ENCODE results near the gene PPP2R1A.

DNA sequence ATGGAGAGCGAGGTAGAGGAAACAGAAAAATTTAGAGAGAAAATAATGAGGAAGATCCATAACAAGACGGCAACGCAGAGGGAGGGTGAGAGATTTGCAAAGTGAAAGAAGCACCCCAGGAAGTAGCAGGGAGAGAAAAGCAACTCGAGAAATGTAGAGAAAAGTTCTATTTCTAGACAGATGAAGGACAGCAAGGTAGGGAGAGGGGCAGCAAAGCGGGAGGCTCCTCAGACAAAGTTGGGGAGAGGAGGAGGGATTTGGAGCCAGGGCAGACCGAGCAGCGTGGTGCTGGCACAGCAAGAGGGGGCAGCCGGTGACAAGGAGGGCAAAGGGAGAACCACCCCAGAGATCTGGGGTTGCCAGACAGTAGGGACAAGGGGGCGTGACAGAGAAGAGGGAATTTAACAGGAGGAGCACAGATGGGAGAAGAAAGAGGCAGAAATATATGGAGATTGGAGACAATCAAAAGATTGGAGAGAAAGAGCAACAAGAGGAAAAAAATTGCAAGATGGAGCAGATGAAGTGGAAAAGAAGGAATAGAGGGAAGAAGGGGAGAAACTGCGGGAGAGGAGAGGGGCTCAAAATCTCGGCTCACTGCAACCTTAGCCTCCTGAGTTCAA is 80.5 kb downstream of the PPP2R1A start:
- TF ChIP-seq, protein P1, sequence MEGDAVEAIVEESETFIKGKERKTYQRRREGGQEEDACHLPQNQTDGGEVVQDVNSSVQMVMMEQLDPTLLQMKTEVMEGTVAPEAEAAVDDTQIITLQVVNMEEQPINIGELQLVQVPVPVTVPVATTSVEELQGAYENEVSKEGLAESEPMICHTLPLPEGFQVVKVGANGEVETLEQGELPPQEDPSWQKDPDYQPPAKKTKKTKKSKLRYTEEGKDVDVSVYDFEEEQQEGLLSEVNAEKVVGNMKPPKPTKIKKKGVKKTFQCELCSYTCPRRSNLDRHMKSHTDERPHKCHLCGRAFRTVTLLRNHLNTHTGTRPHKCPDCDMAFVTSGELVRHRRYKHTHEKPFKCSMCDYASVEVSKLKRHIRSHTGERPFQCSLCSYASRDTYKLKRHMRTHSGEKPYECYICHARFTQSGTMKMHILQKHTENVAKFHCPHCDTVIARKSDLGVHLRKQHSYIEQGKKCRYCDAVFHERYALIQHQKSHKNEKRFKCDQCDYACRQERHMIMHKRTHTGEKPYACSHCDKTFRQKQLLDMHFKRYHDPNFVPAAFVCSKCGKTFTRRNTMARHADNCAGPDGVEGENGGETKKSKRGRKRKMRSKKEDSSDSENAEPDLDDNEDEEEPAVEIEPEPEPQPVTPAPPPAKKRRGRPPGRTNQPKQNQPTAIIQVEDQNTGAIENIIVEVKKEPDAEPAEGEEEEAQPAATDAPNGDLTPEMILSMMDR (IDR thresholded peaks at IDR 0.05), result no peak
- TF ChIP-seq POLR2A (IDR thresholded peaks at IDR 0.05), result no peak
